GM19468 (cell line): ENCODE data around the gene LRBA.
"Not testable (repeated sequence)": the region's sequence is repeated elsewhere in the genome, so short reads cannot be mapped to it uniquely, and the experiment has no call there.

Experiments used
- ATAC-seq: cut with Tn5 transposase; IDR thresholded peaks from one replicate; pipeline ENCODE4 v1.9.1; 2021; ENCODE audit warnings: mild to moderate bottlenecking, moderate library complexity, moderate number of reproducible peaks; ENCODE audit not compliant: unreplicated experiment; ENCODE audit errors: extremely low read depth

The LRBA gene

GRCh38 chr4:150948710-150949109, 66.4 kb downstream of the LRBA start:
- ATAC-seq, result no peak

GRCh38 chr4:150948074-150948473, 67.0 kb downstream of the LRBA start:
- ATAC-seq, result no peak

DNA sequence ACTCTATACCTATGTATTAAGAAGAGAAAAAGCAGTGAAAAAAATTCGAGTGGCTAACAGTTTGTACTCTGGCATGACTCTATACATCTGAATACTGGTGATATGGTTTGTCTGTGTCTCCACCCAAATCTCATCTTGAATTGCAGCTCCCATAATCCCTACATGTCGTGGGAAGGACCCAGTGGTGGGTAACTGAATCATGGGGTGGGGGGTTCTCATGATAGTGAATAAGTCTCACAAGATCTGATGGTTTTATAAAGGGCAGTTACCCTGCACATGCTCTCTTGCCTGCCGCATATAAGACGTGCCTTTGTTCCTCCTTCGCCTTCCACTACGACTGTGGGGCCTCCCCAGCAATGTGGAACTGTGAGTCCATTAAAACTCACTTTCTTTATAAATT, 70.4 kb downstream of the LRBA start:
- ATAC-seq, result no peak

GRCh38 chr4:150943818-150944217, 71.3 kb downstream of the LRBA start:
- ATAC-seq, result no peak

GRCh38 chr4:150943126-150943525, 72.0 kb downstream of the LRBA start:
- no peak for ATAC-seq

DNA sequence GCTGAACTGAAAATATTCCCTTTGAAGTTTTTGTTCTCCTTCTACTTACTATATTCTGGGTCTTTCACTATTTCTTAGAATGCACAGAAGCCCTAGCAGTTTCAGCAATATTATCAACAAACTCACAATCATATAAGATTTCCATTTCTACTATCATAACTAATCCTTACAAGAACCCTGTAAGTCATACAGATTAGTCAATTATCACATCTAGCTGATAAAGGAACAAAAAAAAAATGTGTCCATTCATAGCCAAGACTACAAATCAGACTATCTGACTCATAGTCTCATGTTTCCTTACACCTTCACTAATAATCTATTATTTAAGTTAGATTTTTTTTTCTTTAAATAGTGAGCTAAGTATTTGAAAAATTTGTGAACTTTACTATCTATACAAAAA, 72.5 kb downstream of the LRBA start:
- no peak for ATAC-seq

- ATAC-seq, result no peak
Measured at GRCh38 chr4:150940123-150940522, 75.0 kb downstream of the LRBA start.

- ATAC-seq, result no peak
Measured at GRCh38 chr4:150939530-150939929, 75.6 kb downstream of the LRBA start.

DNA sequence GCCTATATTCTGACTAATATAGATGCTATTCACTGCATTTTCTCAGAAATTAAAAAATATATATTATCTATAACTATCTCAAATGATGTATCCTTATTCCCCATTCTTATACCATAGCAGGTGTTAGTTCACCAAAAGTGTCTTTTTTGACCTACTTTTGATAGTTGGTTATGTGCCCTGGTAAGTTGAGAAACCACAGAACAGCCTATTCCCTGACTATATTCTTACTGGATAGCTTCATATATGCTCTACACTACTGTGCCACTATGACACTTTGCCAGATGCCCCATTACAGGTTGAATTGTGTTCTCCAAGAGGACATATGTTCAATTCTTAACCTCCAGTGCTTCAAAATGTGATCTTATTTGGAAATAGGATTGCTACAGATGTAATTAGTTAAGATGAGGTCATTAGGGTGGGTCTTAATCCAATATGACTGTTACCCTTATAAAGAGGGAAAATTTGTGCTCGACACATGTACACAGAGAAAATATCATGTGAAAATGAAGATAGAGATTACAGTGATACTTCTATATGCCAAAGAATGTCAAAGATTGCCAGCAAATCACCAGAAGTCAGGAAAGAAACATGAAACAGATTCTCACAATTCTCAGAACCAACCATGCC, 76.1 kb downstream of the LRBA start:
- ATAC-seq, result no peak

DNA sequence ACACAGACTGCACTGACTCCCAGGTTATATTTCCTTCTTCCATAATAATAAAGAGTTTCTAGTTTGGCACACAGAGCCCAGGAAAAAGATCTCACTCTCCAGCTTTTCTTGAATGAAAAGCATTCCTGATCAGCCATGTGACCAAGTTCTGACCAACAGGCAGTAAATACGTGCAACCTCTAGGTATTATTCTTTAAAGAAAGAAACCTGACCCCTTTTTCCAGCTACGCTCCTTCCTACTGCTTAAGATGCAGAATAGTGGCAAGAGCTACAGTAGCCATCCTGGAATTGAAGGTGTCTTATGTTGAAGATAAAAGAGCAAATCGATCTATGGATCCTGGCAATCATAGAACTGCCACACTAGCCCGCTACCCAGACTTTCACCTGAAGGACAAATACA, 76.7 kb downstream of the LRBA start:
- no peak for ATAC-seq

DNA sequence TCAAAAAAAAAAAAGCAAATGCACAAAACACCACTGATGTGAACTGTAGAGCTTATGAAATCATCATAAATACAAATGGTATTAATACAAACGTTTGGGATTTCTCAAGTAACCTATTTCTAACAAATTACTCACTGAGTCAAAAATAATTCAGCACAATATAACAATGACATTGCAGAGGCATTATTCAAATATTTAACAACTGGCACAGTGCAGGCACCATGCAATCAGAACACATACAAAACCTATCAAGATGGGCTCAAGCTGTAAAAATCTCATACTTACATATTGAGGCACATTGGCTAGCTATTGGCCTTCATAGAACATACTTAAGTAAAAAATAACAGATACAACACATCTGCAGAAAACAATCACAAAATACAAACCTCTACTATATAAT, 81.1 kb downstream of the LRBA start:
- no peak for ATAC-seq

- ATAC-seq, result no peak
Measured at GRCh38 chr4:150931796-150932195, 83.3 kb downstream of the LRBA start.

DNA sequence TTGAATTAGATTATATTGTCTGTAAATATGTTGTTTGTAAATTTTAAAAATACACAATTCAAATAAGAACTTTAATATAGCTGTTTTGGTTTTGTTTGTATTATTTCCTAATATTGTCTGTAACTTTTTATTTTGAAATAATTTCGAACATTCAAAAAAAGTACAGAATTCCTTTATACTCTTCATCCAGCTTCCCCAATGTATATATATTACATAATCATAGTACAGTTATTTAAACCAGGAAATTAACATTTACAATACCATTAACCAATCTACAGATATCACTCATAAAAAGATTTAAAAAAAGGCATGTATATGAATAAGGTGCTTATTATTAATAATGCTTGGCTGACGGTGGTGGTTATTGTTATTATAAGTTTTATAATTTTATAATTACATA, 84.1 kb downstream of the LRBA start:
- no peak for ATAC-seq

- no peak for ATAC-seq
Measured at GRCh38 chr4:150923945-150924344, 91.1 kb downstream of the LRBA start.

DNA sequence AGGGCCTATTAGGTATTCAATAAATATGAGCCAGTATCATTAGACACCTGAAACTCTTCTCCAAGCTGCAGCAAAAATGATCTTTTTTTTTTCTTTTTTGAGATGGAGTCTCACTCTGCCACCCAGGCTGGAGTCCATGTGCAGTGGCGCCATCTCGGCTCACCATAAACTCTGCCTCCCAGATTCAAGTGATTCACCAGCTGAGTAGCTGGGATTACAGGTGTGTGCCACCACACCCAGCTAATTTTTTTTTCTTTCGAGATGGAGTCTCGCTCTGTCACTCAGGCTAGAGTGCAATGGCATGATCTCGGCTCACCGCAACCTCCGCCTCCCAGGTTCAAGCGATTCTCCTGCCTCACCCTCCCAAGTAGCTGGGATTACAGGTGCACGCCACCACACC, 93.6 kb downstream of the LRBA start:
- ATAC-seq, result not testable (repeated sequence)

DNA sequence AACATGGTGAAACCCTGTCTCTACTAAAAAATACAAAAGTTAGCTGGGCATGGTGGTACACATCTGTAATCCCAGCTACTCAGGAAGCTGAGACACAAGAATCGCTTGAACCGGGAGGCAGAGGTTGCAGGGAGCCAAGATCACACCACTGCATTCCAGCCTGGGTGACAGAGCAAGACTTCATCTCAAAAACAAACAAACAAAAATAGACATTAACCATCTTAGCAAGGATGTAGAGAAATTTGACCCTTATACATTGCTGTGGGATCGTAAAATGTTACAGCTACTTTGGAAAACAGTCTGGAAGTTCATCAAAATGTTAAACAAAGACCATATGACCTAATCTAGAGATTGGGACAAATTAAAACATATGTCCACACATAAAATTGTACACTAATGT, 96.5 kb downstream of the LRBA start:
- ATAC-seq, result not testable (repeated sequence)

DNA sequence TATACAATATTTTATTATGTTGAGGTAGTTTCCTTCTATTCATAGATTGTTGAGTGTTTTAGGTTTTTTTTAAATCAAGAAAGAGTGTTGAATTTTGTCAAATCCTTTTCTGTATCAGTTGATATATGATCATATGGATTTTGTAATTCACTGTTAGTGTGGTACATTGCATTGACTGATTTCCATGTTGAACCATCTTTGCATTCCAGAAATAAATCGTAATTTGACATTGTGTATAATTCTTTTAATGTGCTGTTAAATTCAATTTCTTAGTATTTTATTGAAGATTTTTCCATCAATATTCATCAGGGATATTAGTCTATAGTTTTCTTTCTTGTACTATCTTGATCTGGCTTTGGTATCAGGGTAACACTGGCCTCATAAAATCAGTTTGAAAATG, 103.8 kb downstream of the LRBA start:
- no peak for ATAC-seq

DNA sequence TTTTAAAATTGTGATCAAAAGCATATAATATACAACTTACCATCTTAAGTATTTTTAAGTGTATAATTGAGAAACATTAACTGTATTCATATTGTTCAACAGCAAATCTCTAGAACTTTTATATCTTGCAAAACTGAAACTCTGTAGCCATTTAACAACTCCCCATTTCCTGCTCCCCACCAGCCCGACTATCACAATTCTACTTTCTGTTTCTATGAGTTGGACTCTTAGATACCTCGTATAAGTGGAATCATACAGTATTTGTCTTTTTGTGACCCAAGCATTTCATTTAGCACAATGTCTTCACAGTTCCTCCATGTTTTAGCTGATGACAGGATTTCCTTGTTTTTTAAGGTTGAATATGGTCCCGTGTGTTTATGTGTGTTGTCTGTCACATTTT, 106.0 kb downstream of the LRBA start:
- no peak for ATAC-seq

- ATAC-seq, result no peak
Measured at GRCh38 chr4:150906987-150907633, 108.0 kb downstream of the LRBA start.

GRCh38 chr4:150904671-150905070, 110.4 kb downstream of the LRBA start:
- ATAC-seq, result no peak

- no peak for ATAC-seq
Measured at GRCh38 chr4:150903603-150904002, 111.5 kb downstream of the LRBA start.

DNA sequence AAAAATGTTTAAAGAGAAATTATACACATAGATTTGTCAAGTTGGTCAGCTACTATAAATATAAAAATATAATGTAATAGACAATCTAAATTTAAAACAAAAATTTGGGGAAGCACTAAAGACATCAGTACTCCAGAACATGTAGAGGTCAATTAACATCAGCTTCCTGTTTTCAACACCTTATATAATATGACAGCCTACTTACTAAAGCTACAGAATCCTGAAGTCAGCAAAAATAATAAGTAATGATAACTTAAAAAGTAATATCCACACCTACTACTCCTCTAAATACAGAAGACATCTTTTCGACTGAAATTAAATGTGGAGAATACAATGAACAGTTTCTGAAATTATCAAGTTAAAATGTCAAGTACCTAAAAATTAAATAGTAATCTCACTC, 118.6 kb downstream of the LRBA start:
- ATAC-seq, result no peak
